Osteoblast (primary cell): Measurements from ENCODE around the gene TBRG4. TPM values are rescaled to one million over a fixed set of nuclear protein-coding genes. Genes with fewer than 3 reads are reported as not detected.

ENCODE experiments used
- DNase-seq: peaks from one replicate; pipeline ENCODE4 v3.0.0; 2011; ENCODE audit warnings: low spot score, mixed read lengths; ENCODE audit not compliant: insufficient read length; ENCODE audit errors: missing footprints
- H2AFZ ChIP-seq: 2 replicates; pipeline ENCODE4 v1.6.0; 2011; ENCODE audit warnings: mild to moderate bottlenecking, low read length
- H3K27ac ChIP-seq: 2 replicates; pipeline ENCODE4 v1.5.1; 2011; ENCODE audit warnings: mild to moderate bottlenecking, low read depth, low read length, moderate library complexity
- H3K27me3 ChIP-seq: 2 replicates; pipeline ENCODE4 v1.6.0; 2012; ENCODE audit warnings: mild to moderate bottlenecking, control low read depth, inconsistent platforms, low read length, moderate library complexity; ENCODE audit not compliant: insufficient read depth
- H3K36me3 ChIP-seq: 2 replicates; pipeline ENCODE4 v1.5.1; 2011; ENCODE audit warnings: mild to moderate bottlenecking, low read length, control low read depth, moderate library complexity; ENCODE audit not compliant: insufficient read depth
- H3K4me1 ChIP-seq: 2 replicates; pipeline ENCODE4 v1.5.1; 2011; ENCODE audit warnings: mild to moderate bottlenecking, low read length, control low read depth, moderate library complexity; ENCODE audit not compliant: insufficient read depth
- H3K4me2 ChIP-seq: 2 replicates; pipeline ENCODE4 v1.6.0; 2011; ENCODE audit warnings: mild to moderate bottlenecking, low read length; ENCODE audit not compliant: insufficient read depth
- H3K4me3 ChIP-seq: fragments of 200-600 bp; sonication (generic); 3 replicates; pipeline ENCODE4 v1.5.1; 2012; ENCODE audit warnings: mild to moderate bottlenecking, low read length, inconsistent platforms; ENCODE audit not compliant: insufficient read depth
- H3K79me2 ChIP-seq: 2 replicates; pipeline ENCODE4 v1.6.0; 2012; ENCODE audit warnings: mild to moderate bottlenecking, low read length, control low read depth, inconsistent platforms; ENCODE audit not compliant: insufficient read depth
- H3K9me3 ChIP-seq: 2 replicates; pipeline ENCODE4 v1.5.1; 2011; ENCODE audit warnings: low read depth, low read length, control low read depth
- H4K20me1 ChIP-seq: 2 replicates; pipeline ENCODE4 v1.6.0; 2012; ENCODE audit warnings: mild to moderate bottlenecking, low read length, control low read depth; ENCODE audit not compliant: insufficient read depth
- total RNA-seq: library from RNA; depleted of rRNA; stranded (reverse); fragments of >200 nt; gene quantifications from 2 replicates; pipeline ENCODE4 v1.2.3, GENCODE V29; 2012
- TF ChIP-seq, protein P1 (sequence below): IDR thresholded peaks from 2 replicates; pipeline ENCODE4 v1.5.1; 2011; ENCODE audit warnings: mild to moderate bottlenecking, low read depth, low read length, moderate library complexity; ENCODE audit errors: extremely low read depth

The TBRG4 gene
- total RNA-seq, 1 donor, result 43.1 TPM

DNA sequence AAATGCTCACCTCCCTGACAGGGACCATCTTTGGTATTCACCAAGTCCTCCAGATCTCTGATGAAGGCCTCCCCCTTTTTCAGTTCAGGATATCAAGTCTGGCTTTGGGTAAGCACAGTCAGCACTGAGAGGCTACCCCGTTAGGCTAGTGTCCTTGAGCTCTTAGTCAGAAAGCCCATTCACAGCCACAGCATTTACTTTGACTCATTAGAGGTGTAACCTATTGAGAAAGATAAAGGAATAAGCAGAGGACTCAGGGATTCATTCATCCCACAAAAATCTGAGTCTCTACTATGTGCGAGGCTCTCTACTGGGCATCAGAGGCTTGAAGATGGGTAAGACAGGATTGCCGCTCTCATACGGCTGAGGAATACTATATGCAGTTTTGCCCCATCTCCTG, 32.1 kb upstream of the TBRG4 start:
- Histone ChIP-seq H3K4me3 (no peak overlapping the region), H3K36me3 (no peaks in the 10 kb centered on the region), H3K4me2 (no peak overlapping the region), H3K27ac (no peak overlapping the region), H3K4me1 (no peaks in the 10 kb centered on the region), H4K20me1 (no peaks in the 10 kb centered on the region), H3K9me3 (no peaks in the 10 kb centered on the region), H3K27me3 (peaks cover 12% of the 10 kb centered on the region), H2AFZ (no peak overlapping the region), H3K79me2 (no peaks in the 10 kb centered on the region)
- TF ChIP-seq, protein P1, sequence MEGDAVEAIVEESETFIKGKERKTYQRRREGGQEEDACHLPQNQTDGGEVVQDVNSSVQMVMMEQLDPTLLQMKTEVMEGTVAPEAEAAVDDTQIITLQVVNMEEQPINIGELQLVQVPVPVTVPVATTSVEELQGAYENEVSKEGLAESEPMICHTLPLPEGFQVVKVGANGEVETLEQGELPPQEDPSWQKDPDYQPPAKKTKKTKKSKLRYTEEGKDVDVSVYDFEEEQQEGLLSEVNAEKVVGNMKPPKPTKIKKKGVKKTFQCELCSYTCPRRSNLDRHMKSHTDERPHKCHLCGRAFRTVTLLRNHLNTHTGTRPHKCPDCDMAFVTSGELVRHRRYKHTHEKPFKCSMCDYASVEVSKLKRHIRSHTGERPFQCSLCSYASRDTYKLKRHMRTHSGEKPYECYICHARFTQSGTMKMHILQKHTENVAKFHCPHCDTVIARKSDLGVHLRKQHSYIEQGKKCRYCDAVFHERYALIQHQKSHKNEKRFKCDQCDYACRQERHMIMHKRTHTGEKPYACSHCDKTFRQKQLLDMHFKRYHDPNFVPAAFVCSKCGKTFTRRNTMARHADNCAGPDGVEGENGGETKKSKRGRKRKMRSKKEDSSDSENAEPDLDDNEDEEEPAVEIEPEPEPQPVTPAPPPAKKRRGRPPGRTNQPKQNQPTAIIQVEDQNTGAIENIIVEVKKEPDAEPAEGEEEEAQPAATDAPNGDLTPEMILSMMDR, result no peak
- peak; percentile 81 for DNase-seq

DNA sequence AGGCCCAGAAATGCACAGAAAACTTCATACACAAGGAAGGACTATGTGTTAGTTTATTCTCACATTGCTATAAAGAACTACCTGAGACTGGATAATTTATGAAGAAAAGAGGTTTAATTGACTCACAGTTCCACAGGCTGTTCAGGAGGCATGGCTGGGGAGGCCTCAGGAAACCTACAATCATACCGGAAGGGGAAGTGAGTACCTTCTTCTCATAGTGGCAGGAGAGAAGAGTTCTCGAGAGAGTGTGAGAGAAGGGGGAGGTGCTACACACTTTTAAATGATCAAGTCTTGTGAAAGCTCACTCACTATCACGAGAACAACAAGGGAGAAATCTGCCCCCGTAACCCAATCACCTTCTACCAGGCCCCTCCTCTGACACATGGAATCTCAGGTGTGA, 29.3 kb upstream of the TBRG4 start:
- Histone ChIP-seq H3K79me2 (no peaks in the 10 kb centered on the region), H3K27ac (no peak overlapping the region), H3K4me2 (no peak overlapping the region), H3K4me3 (no peak overlapping the region), H3K27me3 (peaks cover 8% of the 10 kb centered on the region), H2AFZ (no peak overlapping the region), H4K20me1 (no peaks in the 10 kb centered on the region), H3K4me1 (no peaks in the 10 kb centered on the region), H3K9me3 (no peaks in the 10 kb centered on the region), H3K36me3 (no peaks in the 10 kb centered on the region)
- no peak for DNase-seq
- TF ChIP-seq, protein P1, result no peak

DNA sequence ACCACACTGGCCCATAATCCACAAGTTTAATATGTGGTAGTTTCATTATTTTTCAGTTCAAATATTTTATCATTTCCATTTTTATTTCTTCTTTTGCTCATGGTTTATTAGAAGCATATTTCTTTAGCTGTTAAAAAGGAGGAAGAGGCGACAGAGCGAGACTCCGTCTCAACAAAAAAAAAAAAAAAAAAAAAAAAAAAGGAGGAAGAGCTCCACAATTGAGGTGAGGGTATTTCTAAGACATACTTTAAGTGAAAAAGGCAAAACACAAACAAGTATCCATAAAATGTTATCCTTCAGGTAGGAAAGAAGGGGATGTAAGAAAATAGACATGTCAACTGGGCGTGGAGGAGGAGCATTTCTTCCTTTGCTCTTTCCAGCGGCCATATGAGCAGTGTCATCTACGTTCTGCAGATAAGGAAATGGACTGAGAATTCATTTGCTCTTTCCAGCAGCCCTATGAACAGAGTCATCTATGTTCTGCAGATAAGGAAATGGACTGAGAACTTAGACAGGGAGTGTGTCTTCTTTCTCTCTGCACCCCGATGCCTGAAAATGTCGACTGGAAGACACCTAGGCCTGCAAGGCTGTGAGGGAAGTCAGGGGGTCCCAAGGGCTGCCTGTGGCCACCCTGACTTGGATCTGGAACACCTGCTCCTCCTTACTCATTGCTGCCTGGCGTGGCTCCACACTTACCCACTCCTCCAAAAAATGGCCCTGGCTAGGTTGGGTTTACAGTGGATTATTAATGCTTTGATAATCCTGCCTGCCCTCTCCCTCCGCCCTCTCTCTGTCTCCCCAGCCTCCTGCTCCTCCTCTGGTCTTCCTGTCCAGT, 27.2 kb upstream of the TBRG4 start:
- no peaks in the 10 kb centered on the region for H3K79me2 ChIP-seq
- no peaks in the 10 kb centered on the region for H3K36me3 ChIP-seq
- TF ChIP-seq, protein P1, result no peak
- DNase-seq, result peak; percentile 48
- H2AFZ ChIP-seq, result no peak overlapping the region
- peaks cover 4% of the 10 kb centered on the region for H3K27me3 ChIP-seq
- H3K9me3 ChIP-seq, result no peaks in the 10 kb centered on the region
- no peaks in the 10 kb centered on the region for H4K20me1 ChIP-seq
- no peaks in the 10 kb centered on the region for H3K4me1 ChIP-seq
- no peak overlapping the region for H3K27ac ChIP-seq
- no peak overlapping the region for H3K4me2 ChIP-seq
- no peak overlapping the region for H3K4me3 ChIP-seq

DNA sequence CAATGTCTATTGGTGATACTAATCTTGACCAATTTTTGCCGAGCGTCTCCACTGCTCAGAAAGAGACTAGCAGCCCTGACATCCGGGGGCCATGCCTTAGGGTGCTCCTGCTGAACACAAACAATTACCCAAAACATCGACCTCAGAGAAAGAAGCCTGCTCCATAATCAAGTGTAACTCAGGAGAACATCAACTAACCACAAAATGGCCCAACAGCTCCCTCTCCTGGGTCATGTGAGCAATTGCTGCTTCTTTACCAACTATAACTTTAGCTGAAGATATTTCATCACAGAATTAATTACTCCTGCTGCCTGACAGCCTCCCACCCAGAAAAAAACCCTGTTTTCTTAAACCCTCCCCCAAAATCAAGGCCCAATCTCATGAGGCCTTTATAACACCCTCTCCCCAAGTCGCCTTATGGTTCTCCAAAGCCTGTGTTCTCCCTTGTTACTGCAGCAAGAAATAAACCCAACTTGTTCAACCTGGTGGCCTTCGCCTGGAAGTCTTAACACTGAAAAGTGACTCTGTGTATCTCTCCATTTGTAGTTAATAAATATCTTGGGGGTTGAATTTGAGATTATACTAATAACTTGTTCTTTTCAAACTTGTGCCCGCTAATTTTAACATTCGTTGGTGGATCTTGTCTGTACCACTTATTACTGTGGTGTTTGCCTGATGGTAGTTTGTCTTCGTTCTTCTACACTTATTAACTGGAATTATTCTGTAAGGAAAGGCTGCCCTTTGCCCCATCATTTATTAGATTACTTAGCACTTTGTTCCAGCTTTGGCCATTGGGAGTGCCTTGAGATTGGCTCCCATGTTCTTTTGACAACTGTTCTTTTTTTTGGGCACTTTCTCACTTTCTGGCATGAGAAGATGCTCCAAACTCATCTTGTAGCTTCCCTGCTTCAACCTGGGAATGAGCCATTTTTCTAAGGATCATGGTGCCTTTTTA, 24.9 kb upstream of the TBRG4 start:
- Histone ChIP-seq H3K9me3 (no peaks in the 10 kb centered on the region), H3K4me2 (no peak overlapping the region), H3K36me3 (no peaks in the 10 kb centered on the region), H3K79me2 (no peaks in the 10 kb centered on the region), H3K27ac (no peak overlapping the region), H3K4me3 (no peak overlapping the region), H3K4me1 (no peaks in the 10 kb centered on the region), H2AFZ (no peak overlapping the region), H4K20me1 (no peaks in the 10 kb centered on the region), H3K27me3 (peaks cover 4% of the 10 kb centered on the region)
- DNase-seq, result peak; percentile 96
- TF ChIP-seq, protein P1, result peak; percentile 92
